ENCODE measurements around the gene PRELID1.

The PRELID1 gene

DNA sequence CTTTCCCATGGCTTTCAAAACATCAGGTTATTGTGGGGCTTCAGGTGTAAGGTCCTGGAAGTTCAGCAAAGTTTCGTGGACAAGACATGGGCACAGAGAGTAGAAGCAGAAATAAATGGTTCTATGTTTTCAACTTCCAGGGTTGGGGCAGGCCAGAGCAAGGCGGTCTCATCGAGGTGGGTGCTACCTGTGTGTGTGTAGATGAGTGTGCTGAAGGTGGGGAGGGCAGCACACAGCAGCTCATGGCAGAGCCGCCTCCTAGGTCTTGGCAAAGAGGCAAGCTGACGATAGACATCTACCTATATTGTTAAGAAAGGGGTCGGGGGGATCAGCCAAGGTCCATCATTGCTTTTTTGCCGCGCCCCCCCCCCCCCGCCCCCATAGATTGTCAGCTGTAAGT is 3.9 kb upstream of the PRELID1 start:
- intact Hi-C loops (cut with DNase I; ENCODE audit: low total_unique reads) = loop anchor here (10.0 kb wide), 1 partner anchor 185 kb away; no protein-coding TSS in a partner anchor

GRCh38 chr5:177300236-177300880 is 3.2 kb upstream of the PRELID1 start:
- DNase-seq = peak; percentile 62 to 72
- Histone ChIP-seq H3K9me3 (no peaks in the 10 kb centered on the region), H3K4me3 (no peak overlapping the region), H3K4me1 (peaks cover 0 to 54% (median 33%) of the 10 kb centered on the region in 4 donors), H3K36me3 (peaks cover under 1 to 21% (median 14%) of the 10 kb centered on the region in 3 donors), H3K27me3 (no peaks in the 10 kb centered on the region), H3K27ac (peak overlapping the region; percentile 25 to 26)
- no peak for TF ChIP-seq CTCF (IDR thresholded peaks at IDR 0.05)
- intact Hi-C loops (cut with DNase I; ENCODE audit: low total_unique reads) = loop anchor here (10.0 kb wide), 1 partner anchor 186 kb away; no protein-coding TSS in a partner anchor

More for the DNA sequence above, 3.9 kb upstream of the PRELID1 start:
- Histone ChIP-seq H3K9me3 (no peaks in the 10 kb centered on the region), H3K27me3 (no peaks in the 10 kb centered on the region), H3K27ac (peak overlapping the region; percentile 25 to 26), H3K4me1 (peaks cover 0 to 48% (median 29%) of the 10 kb centered on the region in 4 donors), H3K36me3 (peaks cover 7 to 26% (median 20%) of the 10 kb centered on the region in 3 donors), H3K4me3 (no peak overlapping the region)
- DNase-seq = no peak
- no peak for TF ChIP-seq CTCF (IDR thresholded peaks at IDR 0.05)

- Histone ChIP-seq H3K9me3 (no peaks in the 10 kb centered on the region), H3K27me3 (no peaks in the 10 kb centered on the region), H3K4me1 (peaks cover 0 to 59% (median 33%) of the 10 kb centered on the region in 4 donors), H3K27ac (peak overlapping the region in 1 of 2 donors; percentile 26), H3K36me3 (peaks cover 0 to 21% (median 14%) of the 10 kb centered on the region in 3 donors), H3K4me3 (no peak overlapping the region)
- TF ChIP-seq CTCF (IDR thresholded peaks at IDR 0.05) = no peak
- intact Hi-C loops (cut with DNase I; ENCODE audit: low total_unique reads) = loop anchor here (10.0 kb wide), 1 partner anchor 186 kb away; no protein-coding TSS in a partner anchor
- DNase-seq = peak in 1 of 2 donors; percentile 4
Observed at GRCh38 chr5:177300951-177301350, 2.6 kb upstream of the PRELID1 start.

GRCh38 chr5:177301503-177302165 is 2.0 kb upstream of the PRELID1 start:
- peak in 1 of 2 donors; percentile 61 for DNase-seq
- Histone ChIP-seq H3K27me3 (no peaks in the 10 kb centered on the region), H3K9me3 (no peaks in the 10 kb centered on the region), H3K27ac (no peak overlapping the region), H3K4me3 (peak overlapping the region in 1 of 2 donors; percentile 81), H3K4me1 (peaks cover 0 to 52% (median 33%) of the 10 kb centered on the region in 4 donors), H3K36me3 (peaks cover 0 to 21% (median 11%) of the 10 kb centered on the region in 3 donors)
- TF ChIP-seq CTCF (IDR thresholded peaks at IDR 0.05) = no peak
- intact Hi-C loops (cut with DNase I; ENCODE audit: low total_unique reads) = loop anchor here (10.0 kb wide), 1 partner anchor 187 kb away; no protein-coding TSS in a partner anchor

DNA sequence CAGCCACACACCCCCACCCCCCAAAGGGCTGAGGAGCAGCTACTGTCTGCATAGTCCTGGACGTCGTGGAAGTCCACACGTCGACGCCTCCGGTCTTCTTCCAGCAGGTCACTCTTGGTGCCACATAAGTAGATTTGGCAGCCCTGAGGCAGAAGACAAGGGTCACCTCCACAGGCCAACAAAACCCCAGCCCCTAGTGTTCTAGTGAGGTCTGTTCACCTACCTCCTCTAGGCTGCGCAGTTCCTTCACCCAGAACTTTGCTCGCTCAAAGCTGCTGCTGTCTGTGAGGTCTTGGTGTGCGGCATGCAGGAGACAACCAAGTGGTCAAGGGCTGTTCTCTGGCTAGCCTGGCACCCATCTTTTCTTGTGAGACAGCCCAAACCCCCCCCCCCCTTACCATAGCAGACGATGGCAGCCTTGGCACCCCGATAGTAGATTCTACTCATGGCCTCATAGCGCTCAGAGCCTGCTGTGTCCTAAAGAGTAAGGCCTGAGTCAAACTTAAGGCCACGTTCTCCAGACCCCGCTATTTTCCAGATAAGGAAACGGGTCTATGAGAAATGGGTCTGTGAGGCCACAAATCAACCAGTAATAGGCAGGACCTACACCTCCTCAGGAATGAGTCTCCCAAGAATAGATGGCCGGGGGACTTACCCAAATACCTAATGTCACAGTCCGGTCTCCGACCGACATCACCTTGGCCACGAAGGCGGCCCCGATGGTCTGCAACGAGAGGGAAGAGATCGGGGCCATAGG is 1.1 kb upstream of the PRELID1 start:
- intact Hi-C loops (cut with DNase I; ENCODE audit: low total_unique reads) = loop anchor here (10.0 kb wide), 1 partner anchor 188 kb away; no protein-coding TSS in a partner anchor
- Histone ChIP-seq H3K27ac (peak overlapping the region; percentile 81 to 88), H3K4me3 (peak overlapping the region; percentile 81 to 95), H3K4me1 (peaks cover 0 to 52% (median 33%) of the 10 kb centered on the region in 4 donors), H3K9me3 (no peaks in the 10 kb centered on the region), H3K27me3 (no peaks in the 10 kb centered on the region), H3K36me3 (peaks cover 0 to 24% (median 20%) of the 10 kb centered on the region in 3 donors)
- DNase-seq = no peak
- no peak for TF ChIP-seq CTCF (IDR thresholded peaks at IDR 0.05)

All from tibial artery (tissue), 4 donors.